A673 (cell line): ENCODE results near the gene PHRF1. TPM values are rescaled to one million over a fixed set of nuclear protein-coding genes. Genes with fewer than 3 reads are reported as not detected.

Experiments
- BruUV-seq: library from RNA; stranded (reverse); fragments of 400-500 nt; replicated peaks from 2 replicates; lab custom pipeline; 2021; lab: Mats Ljungman, UMichigan
- CTCF ChIA-PET: fragments of 300-600 bp; sonication (Branson Sonifier 250); formaldehyde crosslinking; loops from one replicate; lab custom pipeline; 2022; ENCODE audit warnings: antibody characterized with exemption; lab: Charles Lee
- POLR2A ChIA-PET: fragments of 300-600 bp; sonication (Branson Sonifier 250); formaldehyde crosslinking; loops from one replicate; lab custom pipeline; 2022; ENCODE audit warnings: antibody characterized with exemption; ENCODE audit not compliant: low non-redundant PET; lab: Charles Lee
- DNase-seq: peaks from one replicate; pipeline ENCODE4 v3.0.0-alpha.2; 2015; ENCODE audit warnings: low spot score
- H3K27ac ChIP-seq: fragments of 200-600 bp; sonication (generic); 2 replicates; pipeline ENCODE4 v1.5.1; 2016; ENCODE audit warnings: mixed run types, low read depth, mild to moderate bottlenecking, mixed read lengths, antibody characterized with exemption, low read length; ENCODE audit not compliant: poor library complexity, severe bottlenecking
- H3K27me3 ChIP-seq: fragments of 200-600 bp; sonication (generic); replicated peaks from 2 replicates; pipeline ENCODE4 v1.6.1; 2017; ENCODE audit warnings: mixed run types, low read depth, mild to moderate bottlenecking, mixed read lengths, antibody characterized with exemption, low read length; ENCODE audit not compliant: insufficient read depth, poor library complexity
- H3K36me3 ChIP-seq: fragments of 200-600 bp; sonication (generic); 2 replicates; pipeline ENCODE4 v1.6.1; 2016; ENCODE audit warnings: mixed run types, mild to moderate bottlenecking, mixed read lengths, antibody characterized with exemption, low read length; ENCODE audit not compliant: insufficient read depth, poor library complexity, severe bottlenecking
- H3K4me1 ChIP-seq: fragments of 200-600 bp; sonication (generic); 2 replicates; pipeline ENCODE4 v1.6.1; 2017; ENCODE audit warnings: mixed run types, mild to moderate bottlenecking, mixed read lengths, antibody characterized with exemption, low read length; ENCODE audit not compliant: insufficient read depth, poor library complexity, severe bottlenecking
- H3K4me3 ChIP-seq: fragments of 200-600 bp; sonication (generic); 2 replicates; pipeline ENCODE4 v1.5.1; 2016; ENCODE audit warnings: low read depth, mixed run types, mild to moderate bottlenecking, mixed read lengths, low read length; ENCODE audit not compliant: poor library complexity, severe bottlenecking
- H3K9me3 ChIP-seq: fragments of 200-600 bp; sonication (generic); 2 replicates; pipeline ENCODE4 v1.6.1; 2016; ENCODE audit warnings: mixed run types, low read depth, mild to moderate bottlenecking, mixed read lengths, antibody characterized with exemption, low read length; ENCODE audit not compliant: poor library complexity, severe bottlenecking
- CTCF ChIP-seq: fragments of 300-800, 200-600 bp; sonication (generic); conservative IDR thresholded peaks from 2 replicates; pipeline ENCODE4 v1.5.1; 2017; ENCODE audit warnings: low read depth, mild to moderate bottlenecking, antibody characterized with exemption, low read length, moderate library complexity, mixed read lengths
- EZH2 ChIP-seq: fragments of 200-600 bp; sonication (generic); IDR thresholded peaks from 2 replicates; pipeline ENCODE4 v1.6.1; 2017; ENCODE audit warnings: borderline replicate concordance, low read depth, mild to moderate bottlenecking, mixed read lengths, antibody characterized with exemption, low read length; ENCODE audit not compliant: poor library complexity, severe bottlenecking
- intact Hi-C: fragments of 100-400 bp; cut with micrococcal nuclease; formaldehyde crosslinking; loops from one replicate; pipeline ENCODE4 v1.10.0; 2022; ENCODE audit not compliant: unreplicated experiment
- total RNA-seq: library from RNA; stranded (reverse); gene quantifications from 2 replicates; pipeline ENCODE4 v1.2.3, GENCODE V29; 2021

The PHRF1 gene
- total RNA-seq, 1 experiment from 2014 or later, result 43.0 TPM

DNA sequence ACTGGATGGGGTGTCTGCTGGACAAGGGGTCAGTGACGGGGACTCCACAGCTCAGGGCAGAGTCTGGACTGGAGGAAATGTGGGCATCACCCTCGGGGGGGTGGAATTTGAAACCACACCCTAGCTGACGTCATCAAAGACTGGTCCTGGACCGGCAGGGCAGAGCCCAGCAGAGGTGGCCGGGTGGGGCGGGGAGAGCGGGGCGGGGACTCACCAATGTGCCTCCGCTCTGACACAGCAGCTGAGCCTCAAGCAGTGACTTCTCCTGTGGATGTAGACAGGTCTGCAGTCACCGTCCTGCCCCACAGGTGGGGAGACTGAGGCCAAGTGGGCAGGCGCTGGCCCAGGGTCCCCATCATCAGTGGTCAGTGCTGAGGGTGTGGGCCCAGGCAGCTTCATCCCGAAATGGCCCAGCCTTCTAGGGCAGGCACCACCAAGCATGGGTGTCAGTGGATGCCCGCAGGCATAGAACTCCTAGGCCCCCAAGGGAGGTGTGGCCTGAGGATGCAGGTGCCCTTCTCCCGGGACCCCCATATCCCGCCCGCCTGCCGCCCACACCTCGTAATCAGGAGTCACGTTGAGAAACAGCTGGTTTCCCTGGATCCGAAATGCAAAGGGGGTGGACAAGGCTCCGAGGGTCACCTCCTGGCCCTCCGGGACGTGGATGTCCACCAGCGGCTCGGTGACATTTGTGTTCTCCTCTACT is 47.9 kb downstream of the PHRF1 start:
- no TSS peak for BruUV-seq
- CTCF ChIA-PET, result no interaction called here

DNA sequence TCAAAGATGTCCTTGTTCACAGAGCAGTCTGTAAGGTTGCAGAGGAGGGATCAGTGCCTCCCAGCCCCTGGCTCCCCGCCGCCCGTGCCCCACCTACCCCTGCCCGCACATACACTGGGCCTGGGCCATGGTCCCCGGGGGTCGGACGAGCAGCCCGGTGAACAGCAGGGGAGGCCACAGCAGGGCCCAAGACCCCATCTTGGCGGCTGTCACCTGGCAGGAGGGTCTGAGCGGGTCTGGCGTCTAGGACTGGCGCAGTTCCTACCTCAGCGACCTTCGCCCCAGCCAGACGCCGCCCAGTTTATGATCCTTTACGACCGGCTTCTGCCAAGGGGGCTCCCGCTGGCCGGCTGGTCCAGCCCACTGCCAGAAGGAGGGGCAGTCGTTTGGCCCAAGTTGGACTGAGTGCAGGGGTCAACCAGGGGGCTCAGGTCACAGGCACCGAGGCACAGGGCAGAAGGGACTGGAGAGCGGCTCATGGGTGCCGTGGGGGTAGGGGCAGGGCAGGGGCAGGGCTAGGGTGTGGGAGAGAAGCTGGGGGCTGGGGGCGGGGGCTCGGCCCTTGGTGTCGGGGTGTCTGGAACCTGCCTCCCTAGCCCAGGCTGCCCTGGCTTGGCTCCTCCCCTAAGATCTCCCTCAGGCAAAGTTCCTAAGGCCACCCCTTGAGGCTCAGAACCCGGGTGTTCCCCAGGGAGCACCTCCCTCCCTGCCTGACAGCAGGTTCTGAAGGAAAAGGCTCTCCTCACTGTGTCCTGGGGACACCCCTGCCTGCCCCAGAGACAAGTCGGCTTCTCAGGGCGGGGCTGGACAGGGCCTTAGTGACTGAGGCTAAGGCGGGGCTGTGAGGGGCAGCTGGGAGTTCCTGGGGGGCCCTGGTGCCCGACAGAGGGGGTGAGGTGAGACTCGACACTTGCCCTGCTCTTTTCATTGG is 48.7 kb downstream of the PHRF1 start, which contains the start of gene CDHR5:
Gene CDHR5 (minus strand): TSS at position 251 of the 931 bp plus-strand sequence. CDS start 53 bp downstream, at position 198.
- BruUV-seq, result no TSS peak
- Histone ChIP-seq H3K4me3 (no peak within 1 kb of the TSS), H3K36me3 (no peaks in the 10 kb centered on the region), H3K27ac (no peak within 1 kb of the TSS), H3K4me1 (peaks cover 11% of the 10 kb centered on the region), H3K9me3 (no peaks in the 10 kb centered on the region), H3K27me3 (no peaks in the 10 kb centered on the region)
- CTCF ChIA-PET, result no interaction called here
- DNase-seq, result no peak
- intact Hi-C loops, result no loop called here
- TF ChIP-seq CTCF, result no peak
- TF ChIP-seq EZH2, result no peak
- POLR2A ChIA-PET, result no interaction called here

More for the DNA sequence above, 47.9 kb downstream of the PHRF1 start:
- DNase-seq, result no peak
- POLR2A ChIA-PET, result no interaction called here
- H3K27ac ChIP-seq, result no peak overlapping the region
- TF ChIP-seq CTCF, result no peak
- TF ChIP-seq EZH2, result no peak
- H3K4me1 ChIP-seq, result peaks cover 10% of the 10 kb centered on the region
- H3K27me3 ChIP-seq, result no peaks in the 10 kb centered on the region
- H3K36me3 ChIP-seq, result no peaks in the 10 kb centered on the region
- intact Hi-C loops, result no loop called here
- H3K4me3 ChIP-seq, result no peak overlapping the region
- H3K9me3 ChIP-seq, result no peaks in the 10 kb centered on the region

DNA sequence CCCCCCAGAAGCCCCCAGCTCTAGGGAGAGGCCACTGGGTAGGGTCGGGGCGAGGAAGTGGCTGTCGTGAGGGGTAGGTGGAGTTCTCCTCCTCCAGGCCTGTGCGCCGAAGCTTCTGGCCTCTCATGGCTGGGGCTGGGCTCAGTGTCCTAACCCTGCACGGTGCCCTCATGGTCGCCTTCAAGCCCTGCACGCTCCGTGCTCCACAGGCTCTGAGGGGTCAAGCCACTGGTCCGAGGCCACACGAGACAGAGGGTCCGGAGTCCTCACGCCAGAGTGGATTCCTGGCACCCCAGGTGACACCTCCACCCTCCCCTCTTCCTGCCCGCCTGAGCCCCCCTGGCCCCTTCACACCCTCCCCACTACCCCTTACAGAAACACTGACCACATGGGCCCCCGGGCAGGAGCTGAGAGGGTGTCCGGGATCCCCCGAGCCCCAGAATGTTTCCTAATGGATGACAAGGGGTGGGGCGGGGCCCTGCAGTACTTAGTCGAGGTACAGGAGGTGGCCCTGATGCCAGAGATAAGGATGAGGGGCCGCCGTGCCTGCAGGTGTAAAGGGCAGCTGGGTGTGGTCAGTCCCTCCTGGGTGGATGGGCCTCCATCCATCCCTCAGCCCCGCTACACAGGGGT is 49.5 kb downstream of the PHRF1 start:
- DNase-seq, result no peak
- no peaks in the 10 kb centered on the region for H3K36me3 ChIP-seq
- no peak overlapping the region for H3K4me3 ChIP-seq
- H3K9me3 ChIP-seq, result no peaks in the 10 kb centered on the region
- ChIA-PET CTCF (no interaction called here), POLR2A (no interaction called here)
- H3K4me1 ChIP-seq, result peaks cover 11% of the 10 kb centered on the region
- TF ChIP-seq CTCF, result no peak
- TF ChIP-seq EZH2, result no peak
- intact Hi-C loops, result no loop called here
- no TSS peak for BruUV-seq
- H3K27ac ChIP-seq, result no peak overlapping the region
- no peaks in the 10 kb centered on the region for H3K27me3 ChIP-seq
